ENCODE measurements around the gene VPREB3. TPM values are rescaled to one million over a fixed set of nuclear protein-coding genes. Genes with fewer than 3 reads are reported as not detected.
A peak's percentile ranks its signal among the peaks of the same experiment; 100 is the strongest.

The VPREB3 gene
- total and polyA plus RNA-seq, 2 donors from 2014 or later: 1.0 to 1.3 TPM

DNA sequence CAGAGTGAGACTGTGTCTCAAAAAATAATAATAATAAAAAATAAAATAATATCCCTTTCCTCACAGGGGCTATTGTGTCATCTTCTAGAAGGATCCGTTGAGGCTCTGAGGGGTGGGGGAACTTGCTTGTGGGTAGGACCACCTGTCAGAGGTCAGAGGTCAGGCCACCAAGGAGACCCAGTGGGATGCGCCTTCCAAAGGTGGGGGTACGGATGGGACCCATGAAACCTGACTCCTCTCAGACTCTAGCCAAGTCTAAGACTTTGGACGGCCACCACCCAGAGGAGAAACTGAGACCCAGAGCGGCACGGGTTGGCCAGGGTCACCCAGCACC, 18.1 kb upstream of the VPREB3 start:
- peak overlapping the region in 2 of 3 donors; percentile 44 to 52 for H3K4me3 ChIP-seq (ENCODE audit: low read length in 3 of 3)
- H3K27ac ChIP-seq (ENCODE audit: low read depth in 2 of 2, low read length in 2 of 2): no peak overlapping the region

DNA sequence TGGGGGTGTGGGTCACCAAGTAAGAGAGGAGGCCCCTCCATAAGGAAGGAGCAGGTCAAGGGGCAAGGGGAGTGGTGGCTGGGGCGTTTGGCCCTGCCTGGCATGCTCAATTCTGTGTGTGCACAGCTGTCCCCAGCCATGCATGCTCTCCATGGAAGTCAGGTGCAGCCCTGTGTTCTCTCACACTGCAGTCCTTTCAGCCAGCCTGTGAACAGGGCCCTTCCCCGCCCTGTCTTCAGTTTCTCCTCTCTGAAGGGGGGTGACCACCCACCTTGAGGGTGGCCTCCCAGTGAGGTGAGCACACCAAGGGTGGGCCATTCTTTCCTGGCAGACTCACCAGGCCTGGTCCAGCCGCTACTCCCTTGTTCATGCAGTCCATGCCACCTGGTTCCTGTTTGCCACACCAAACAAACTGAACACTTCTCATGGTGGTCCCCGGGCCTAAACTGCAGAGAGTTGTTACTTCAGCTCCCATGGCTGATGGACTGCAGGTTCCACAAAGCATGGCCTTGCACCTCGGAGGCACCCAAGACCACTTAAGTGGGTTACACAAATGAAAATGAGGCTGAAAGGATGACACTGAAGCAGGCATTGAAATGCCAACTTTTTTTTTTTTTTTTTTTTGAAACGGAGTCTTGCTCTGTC, 15.2 kb upstream of the VPREB3 start:
- intact Hi-C loops (cut with DNase I): no loop called here
- FAIRE-seq: no peak

More for the DNA sequence above, 18.1 kb upstream of the VPREB3 start:
- no peaks in the 10 kb centered on the region for H3K27me3 ChIP-seq (ENCODE audit: control insufficient read depth, insufficient read depth, low read length)
- TF ChIP-seq, protein P1, sequence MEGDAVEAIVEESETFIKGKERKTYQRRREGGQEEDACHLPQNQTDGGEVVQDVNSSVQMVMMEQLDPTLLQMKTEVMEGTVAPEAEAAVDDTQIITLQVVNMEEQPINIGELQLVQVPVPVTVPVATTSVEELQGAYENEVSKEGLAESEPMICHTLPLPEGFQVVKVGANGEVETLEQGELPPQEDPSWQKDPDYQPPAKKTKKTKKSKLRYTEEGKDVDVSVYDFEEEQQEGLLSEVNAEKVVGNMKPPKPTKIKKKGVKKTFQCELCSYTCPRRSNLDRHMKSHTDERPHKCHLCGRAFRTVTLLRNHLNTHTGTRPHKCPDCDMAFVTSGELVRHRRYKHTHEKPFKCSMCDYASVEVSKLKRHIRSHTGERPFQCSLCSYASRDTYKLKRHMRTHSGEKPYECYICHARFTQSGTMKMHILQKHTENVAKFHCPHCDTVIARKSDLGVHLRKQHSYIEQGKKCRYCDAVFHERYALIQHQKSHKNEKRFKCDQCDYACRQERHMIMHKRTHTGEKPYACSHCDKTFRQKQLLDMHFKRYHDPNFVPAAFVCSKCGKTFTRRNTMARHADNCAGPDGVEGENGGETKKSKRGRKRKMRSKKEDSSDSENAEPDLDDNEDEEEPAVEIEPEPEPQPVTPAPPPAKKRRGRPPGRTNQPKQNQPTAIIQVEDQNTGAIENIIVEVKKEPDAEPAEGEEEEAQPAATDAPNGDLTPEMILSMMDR (IDR thresholded peaks at IDR 0.05; ENCODE audit: borderline replicate concordance, extremely low read depth, insufficient read depth): no peak
- intact Hi-C loops (cut with DNase I): loop anchor here (10.0 kb wide), 1 partner anchor 73 kb away; no protein-coding TSS in a partner anchor
- H3K9ac ChIP-seq (ENCODE audit: low read length in 3 of 3): peak overlapping the region in 1 of 3 donors; percentile 51
- no peaks in the 10 kb centered on the region for H3K9me3 ChIP-seq (ENCODE audit: control insufficient read depth in 2 of 3, insufficient read depth in 1 of 3, low read length in 3 of 3)
- peaks cover 0 to 29% (median 10%) of the 10 kb centered on the region in 3 donors for H3K4me1 ChIP-seq (ENCODE audit: control insufficient read depth in 2 of 3, insufficient read depth in 2 of 3, low read depth in 1 of 3, low read length in 3 of 3)
- FAIRE-seq (no peak), DNase-seq (peak in 1 of 5 donors; percentile 28)
- H3K36me3 ChIP-seq (ENCODE audit: control insufficient read depth in 2 of 3, insufficient read depth in 3 of 3, low read length in 3 of 3): no peaks in the 10 kb centered on the region

DNA sequence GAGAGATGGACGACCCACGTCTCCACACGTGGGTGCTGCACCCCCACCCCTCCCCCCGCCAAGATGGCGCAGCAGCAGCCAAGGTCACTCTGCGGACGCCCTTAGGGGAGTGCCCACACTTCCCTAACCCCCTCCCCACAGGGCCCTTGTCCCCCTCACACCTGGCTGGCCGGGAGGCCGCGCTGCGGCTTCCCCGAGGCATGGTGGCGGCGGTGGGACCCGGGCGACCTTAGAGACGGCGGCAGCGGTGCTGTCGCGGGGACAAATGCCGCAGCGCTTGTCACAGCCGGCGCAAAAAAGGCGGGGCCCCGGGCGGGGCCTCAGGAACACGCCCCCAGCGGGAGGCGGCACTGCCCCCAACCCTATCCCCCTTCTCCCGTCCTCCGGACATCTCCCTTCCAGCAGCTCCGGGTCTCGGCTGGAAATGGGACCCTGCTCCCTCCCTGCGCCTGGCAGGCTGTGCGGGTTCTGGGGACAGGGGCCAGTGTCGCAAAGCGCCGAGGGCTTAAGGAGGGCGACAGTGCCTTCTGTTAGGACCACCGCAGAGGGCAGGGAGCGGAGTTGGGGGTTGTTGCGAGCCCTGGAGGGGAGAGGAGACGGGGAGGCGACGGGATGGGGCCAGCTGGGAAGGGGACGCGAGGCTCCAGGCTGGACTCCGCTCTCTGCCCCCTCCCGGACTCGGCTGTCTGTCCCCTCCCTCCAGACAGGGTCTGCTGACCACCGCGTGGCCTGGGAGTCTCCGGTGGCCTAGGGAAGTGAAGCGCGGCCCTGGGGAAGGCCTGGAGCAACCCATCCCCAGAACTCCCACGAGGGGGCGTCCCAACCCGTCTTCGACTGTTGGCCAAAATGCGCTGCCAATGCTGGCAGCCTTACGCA, 13.7 kb upstream of the VPREB3 start, which contains the start of gene CHCHD10:
CHCHD10 (minus strand) TSS at position 300 of the 876 bp plus-strand sequence; CDS start at position 202, 98 bp downstream.
- H3K4me1 ChIP-seq (ENCODE audit: control insufficient read depth in 2 of 3, insufficient read depth in 2 of 3, low read depth in 1 of 3, low read length in 3 of 3): peaks cover 0 to 37% (median 5%) of the 10 kb centered on the region in 3 donors
- peak within 1 kb of the TSS; percentile 50 to 85 (median 70) for H3K4me3 ChIP-seq (ENCODE audit: low read length in 3 of 3)
- intact Hi-C loops (cut with DNase I): no loop called here
- TF ChIP-seq, protein P1 (IDR thresholded peaks at IDR 0.05; ENCODE audit: borderline replicate concordance, extremely low read depth, insufficient read depth): peak; percentile 68
- peak; percentile 92 to 95 (median 94) for DNase-seq
- H3K9ac ChIP-seq (ENCODE audit: low read length in 3 of 3): peak within 1 kb of the TSS; percentile 53 to 95 (median 87)
- H3K9me3 ChIP-seq (ENCODE audit: control insufficient read depth in 2 of 3, insufficient read depth in 1 of 3, low read length in 3 of 3): no peaks in the 10 kb centered on the region
- peak within 1 kb of the TSS; percentile 88 for H3K27ac ChIP-seq (ENCODE audit: low read depth in 2 of 2, low read length in 2 of 2)
- H3K27me3 ChIP-seq (ENCODE audit: control insufficient read depth, insufficient read depth, low read length): no peaks in the 10 kb centered on the region
- no peak for FAIRE-seq
- peaks cover 0 to 14% (median 0%) of the 10 kb centered on the region in 3 donors for H3K36me3 ChIP-seq (ENCODE audit: control insufficient read depth in 2 of 3, insufficient read depth in 3 of 3, low read length in 3 of 3)

More for the DNA sequence above, 15.2 kb upstream of the VPREB3 start:
- DNase-seq: peak in 1 of 5 donors; percentile 67
- Histone ChIP-seq H3K36me3 (ENCODE audit: control insufficient read depth in 2 of 3, insufficient read depth in 3 of 3, low read length in 3 of 3) (peaks cover 0 to 10% (median 0%) of the 10 kb centered on the region in 3 donors), H3K27me3 (ENCODE audit: control insufficient read depth, insufficient read depth, low read length) (no peaks in the 10 kb centered on the region), H3K4me3 (ENCODE audit: low read length in 3 of 3) (no peak overlapping the region), H3K9ac (ENCODE audit: low read length in 3 of 3) (no peak overlapping the region), H3K9me3 (ENCODE audit: control insufficient read depth in 2 of 3, insufficient read depth in 1 of 3, low read length in 3 of 3) (no peaks in the 10 kb centered on the region), H3K27ac (ENCODE audit: low read depth in 2 of 2, low read length in 2 of 2) (no peak overlapping the region), H3K4me1 (ENCODE audit: control insufficient read depth in 2 of 3, insufficient read depth in 2 of 3, low read depth in 1 of 3, low read length in 3 of 3) (peaks cover 0 to 41% (median 12%) of the 10 kb centered on the region in 3 donors)
- TF ChIP-seq, protein P1 (IDR thresholded peaks at IDR 0.05; ENCODE audit: borderline replicate concordance, extremely low read depth, insufficient read depth): no peak
